ENCODE data around the gene CGB8. TPM values are rescaled to one million over a fixed set of nuclear protein-coding genes. Genes with fewer than 3 reads are reported as not detected.
"Not testable (repeated sequence)": the region's sequence is repeated elsewhere in the genome, so short reads cannot be mapped to it uniquely, and the experiment has no call there.

CGB8 gene
- polyA plus RNA-seq, 2 donors: not detected

GRCh38 chr19:49020931-49021895 lies 27.7 kb downstream of the CGB8 start:
- Histone ChIP-seq H3K4me1 (ENCODE audit: control insufficient read depth in 2 of 2, insufficient read depth in 2 of 2, low read length in 1 of 2) (peaks cover 2 to 7% of the 10 kb centered on the region in 2 donors), H3K9me3 (ENCODE audit: control insufficient read depth in 2 of 2, insufficient read depth in 1 of 2, low read depth in 1 of 2, low read length in 1 of 2) (peaks cover 0 to 2% of the 10 kb centered on the region in 2 donors), H3K4me3 (ENCODE audit: low read depth in 1 of 2, low read length in 2 of 2) (no peak overlapping the region), H3K36me3 (ENCODE audit: control insufficient read depth in 2 of 2, insufficient read depth in 2 of 2, low read length in 1 of 2) (no peaks in the 10 kb centered on the region), H3K27ac (ENCODE audit: low read depth in 2 of 2, low read length in 1 of 2) (no peak overlapping the region), H3K27me3 (ENCODE audit: control insufficient read depth in 1 of 2, insufficient read depth in 2 of 2, low read length in 2 of 2) (no peaks in the 10 kb centered on the region)
- WGBS, 2 donors: 30 to 41% methylated on average over 16 of the region's 16 CpGs

- no peaks in the 10 kb centered on the region for H3K27me3 ChIP-seq (ENCODE audit: control insufficient read depth in 1 of 2, insufficient read depth in 2 of 2, low read length in 2 of 2)
- no peak overlapping the region for H3K4me3 ChIP-seq (ENCODE audit: low read depth in 1 of 2, low read length in 2 of 2)
- peaks cover 3 to 8% of the 10 kb centered on the region in 2 donors for H3K36me3 ChIP-seq (ENCODE audit: control insufficient read depth in 2 of 2, insufficient read depth in 2 of 2, low read length in 1 of 2)
- peaks cover 2 to 7% of the 10 kb centered on the region in 2 donors for H3K4me1 ChIP-seq (ENCODE audit: control insufficient read depth in 2 of 2, insufficient read depth in 2 of 2, low read length in 1 of 2)
- 46 to 69% methylated on average over 11 of the region's 11 CpGs for WGBS, 2 donors
- no peak overlapping the region for H3K27ac ChIP-seq (ENCODE audit: low read depth in 2 of 2, low read length in 1 of 2)
- peaks cover 0 to 2% of the 10 kb centered on the region in 2 donors for H3K9me3 ChIP-seq (ENCODE audit: control insufficient read depth in 2 of 2, insufficient read depth in 1 of 2, low read depth in 1 of 2, low read length in 1 of 2)
These were observed 28.6 kb downstream of the CGB8 start for GRCh38 chr19:49020342-49020741.

DNA sequence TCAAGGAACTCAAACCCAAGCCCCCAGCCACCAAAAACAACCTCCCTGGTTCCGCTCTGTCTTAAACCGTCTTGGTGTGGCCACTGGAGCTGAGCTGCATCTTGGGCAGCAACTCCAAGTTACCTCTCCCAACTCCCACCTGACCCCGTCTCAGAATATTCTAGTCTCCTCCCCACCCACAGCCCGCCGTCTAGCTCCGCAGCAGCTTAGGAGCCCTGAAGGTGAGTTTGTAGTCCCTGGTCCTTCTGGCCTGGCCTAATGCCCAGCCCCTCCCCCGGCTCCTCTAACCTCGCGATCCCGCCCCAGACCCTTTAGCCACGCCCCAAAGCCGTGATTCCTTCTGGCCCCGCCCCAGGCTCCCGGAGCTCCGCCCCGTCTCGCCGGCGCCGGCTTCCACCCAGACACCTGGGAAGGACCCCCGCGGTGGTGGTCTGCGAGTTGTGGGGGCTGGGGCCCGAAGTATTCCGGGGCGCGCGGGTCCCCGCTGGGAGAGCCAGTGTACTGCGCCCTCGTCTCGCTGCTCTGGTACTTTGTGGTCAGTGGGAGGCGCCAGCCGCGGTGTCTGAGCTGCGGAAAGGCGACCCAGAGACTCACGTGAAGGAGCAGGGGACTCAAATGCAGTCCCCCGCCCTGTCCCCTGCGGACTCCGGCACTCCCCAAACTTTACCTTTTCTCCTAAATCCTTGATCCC lies 29.5 kb downstream of the CGB8 start:
- WGBS, 2 donors: 12% methylated on average over 41 of the region's 41 CpGs
- Histone ChIP-seq H3K36me3 (ENCODE audit: control insufficient read depth in 2 of 2, insufficient read depth in 2 of 2, low read length in 1 of 2) (peaks cover 4 to 18% of the 10 kb centered on the region in 2 donors), H3K9me3 (ENCODE audit: control insufficient read depth in 2 of 2, insufficient read depth in 1 of 2, low read depth in 1 of 2, low read length in 1 of 2) (peaks cover 0 to 2% of the 10 kb centered on the region in 2 donors), H3K27ac (ENCODE audit: low read depth in 2 of 2, low read length in 1 of 2) (no peak overlapping the region), H3K27me3 (ENCODE audit: control insufficient read depth in 1 of 2, insufficient read depth in 2 of 2, low read length in 2 of 2) (no peaks in the 10 kb centered on the region), H3K4me3 (ENCODE audit: low read depth in 1 of 2, low read length in 2 of 2) (peak overlapping the region; percentile 22 to 37), H3K4me1 (ENCODE audit: control insufficient read depth in 2 of 2, insufficient read depth in 2 of 2, low read length in 1 of 2) (peaks cover 2 to 7% of the 10 kb centered on the region in 2 donors)

GRCh38 chr19:49018388-49019241 lies 30.3 kb downstream of the CGB8 start:
- not testable (repeated sequence) for H3K27ac ChIP-seq (ENCODE audit: low read depth in 2 of 2, low read length in 1 of 2); H3K4me1 ChIP-seq (ENCODE audit: control insufficient read depth in 2 of 2, insufficient read depth in 2 of 2, low read length in 1 of 2); H3K27me3 ChIP-seq (ENCODE audit: control insufficient read depth in 1 of 2, insufficient read depth in 2 of 2, low read length in 2 of 2); H3K9me3 ChIP-seq (ENCODE audit: control insufficient read depth in 2 of 2, insufficient read depth in 1 of 2, low read depth in 1 of 2, low read length in 1 of 2)
- peaks cover 4 to 22% of the 10 kb centered on the region in 2 donors for H3K36me3 ChIP-seq (ENCODE audit: control insufficient read depth in 2 of 2, insufficient read depth in 2 of 2, low read length in 1 of 2)
- 3 to 7% methylated on average over 46 to 50 of the region's 50 CpGs for WGBS, 2 donors
- peak overlapping the region; percentile 22 to 37 for H3K4me3 ChIP-seq (ENCODE audit: low read depth in 1 of 2, low read length in 2 of 2)

DNA sequence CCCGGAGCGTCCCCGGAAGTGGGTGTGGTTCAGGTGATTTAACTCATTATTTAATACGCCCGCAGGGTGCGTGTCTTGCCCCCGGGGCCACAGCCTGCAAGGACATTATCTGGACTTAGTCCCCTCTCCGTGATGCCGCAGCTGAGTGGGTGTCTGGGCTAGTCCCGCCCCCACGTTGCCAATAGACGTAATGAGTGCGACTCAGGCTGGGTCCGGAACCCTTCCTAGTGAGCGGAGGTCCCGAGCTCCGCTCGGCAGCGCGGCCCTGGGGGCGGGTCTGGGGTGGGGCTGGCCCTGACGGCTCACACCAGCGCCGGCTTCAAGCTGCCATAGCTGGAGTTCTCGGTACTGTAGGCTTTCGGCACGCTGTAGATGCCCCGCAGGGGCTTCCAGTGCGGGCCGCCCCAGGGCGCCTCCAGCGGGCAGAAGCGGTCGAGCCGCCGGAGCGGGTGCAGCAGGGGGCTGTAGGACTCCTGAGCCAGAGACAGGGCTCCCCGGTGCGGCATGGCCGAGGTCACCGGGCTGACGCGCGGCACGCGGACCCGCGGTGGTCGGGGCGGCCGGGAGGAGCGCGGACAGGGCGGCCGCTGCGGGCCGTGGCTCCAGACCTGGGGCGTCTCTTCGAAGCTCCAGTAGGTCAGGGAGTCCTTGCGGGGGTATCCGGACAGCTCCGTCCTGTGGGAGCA lies 31.1 kb downstream of the CGB8 start:
- Histone ChIP-seq H3K9me3 (ENCODE audit: control insufficient read depth in 2 of 2, insufficient read depth in 1 of 2, low read depth in 1 of 2, low read length in 1 of 2) (peaks cover 0 to 2% of the 10 kb centered on the region in 2 donors), H3K4me3 (ENCODE audit: low read depth in 1 of 2, low read length in 2 of 2) (peak overlapping the region; percentile 22 to 29), H3K27ac (ENCODE audit: low read depth in 2 of 2, low read length in 1 of 2) (no peak overlapping the region), H3K36me3 (ENCODE audit: control insufficient read depth in 2 of 2, insufficient read depth in 2 of 2, low read length in 1 of 2) (peaks cover 4 to 22% of the 10 kb centered on the region in 2 donors), H3K4me1 (ENCODE audit: control insufficient read depth in 2 of 2, insufficient read depth in 2 of 2, low read length in 1 of 2) (peaks cover 2 to 7% of the 10 kb centered on the region in 2 donors), H3K27me3 (ENCODE audit: control insufficient read depth in 1 of 2, insufficient read depth in 2 of 2, low read length in 2 of 2) (no peaks in the 10 kb centered on the region)
- WGBS, 2 donors: 0 to 1% methylated on average over 61 to 62 of the region's 62 CpGs

GRCh38 chr19:49017041-49017665 lies 31.8 kb downstream of the CGB8 start, which contains the start of gene LHB:
Gene LHB, minus strand, starts transcription at chr19:49017091. Its CDS starts 10 bp downstream, at chr19:49017081.
- WGBS, 2 donors: 67 to 68% methylated on average over 17 of the region's 17 CpGs
- H3K4me3 ChIP-seq (ENCODE audit: low read depth in 1 of 2, low read length in 2 of 2): peak within 1 kb of the TSS; percentile 22 to 29
- H3K36me3 ChIP-seq (ENCODE audit: control insufficient read depth in 2 of 2, insufficient read depth in 2 of 2, low read length in 1 of 2): peaks cover 4 to 22% of the 10 kb centered on the region in 2 donors
- H3K4me1 ChIP-seq (ENCODE audit: control insufficient read depth in 2 of 2, insufficient read depth in 2 of 2, low read length in 1 of 2): peaks cover 2 to 7% of the 10 kb centered on the region in 2 donors
- peaks cover 0 to 2% of the 10 kb centered on the region in 2 donors for H3K9me3 ChIP-seq (ENCODE audit: control insufficient read depth in 2 of 2, insufficient read depth in 1 of 2, low read depth in 1 of 2, low read length in 1 of 2)
- no peak within 1 kb of the TSS for H3K27ac ChIP-seq (ENCODE audit: low read depth in 2 of 2, low read length in 1 of 2)
- no peaks in the 10 kb centered on the region for H3K27me3 ChIP-seq (ENCODE audit: control insufficient read depth in 1 of 2, insufficient read depth in 2 of 2, low read length in 2 of 2)

DNA sequence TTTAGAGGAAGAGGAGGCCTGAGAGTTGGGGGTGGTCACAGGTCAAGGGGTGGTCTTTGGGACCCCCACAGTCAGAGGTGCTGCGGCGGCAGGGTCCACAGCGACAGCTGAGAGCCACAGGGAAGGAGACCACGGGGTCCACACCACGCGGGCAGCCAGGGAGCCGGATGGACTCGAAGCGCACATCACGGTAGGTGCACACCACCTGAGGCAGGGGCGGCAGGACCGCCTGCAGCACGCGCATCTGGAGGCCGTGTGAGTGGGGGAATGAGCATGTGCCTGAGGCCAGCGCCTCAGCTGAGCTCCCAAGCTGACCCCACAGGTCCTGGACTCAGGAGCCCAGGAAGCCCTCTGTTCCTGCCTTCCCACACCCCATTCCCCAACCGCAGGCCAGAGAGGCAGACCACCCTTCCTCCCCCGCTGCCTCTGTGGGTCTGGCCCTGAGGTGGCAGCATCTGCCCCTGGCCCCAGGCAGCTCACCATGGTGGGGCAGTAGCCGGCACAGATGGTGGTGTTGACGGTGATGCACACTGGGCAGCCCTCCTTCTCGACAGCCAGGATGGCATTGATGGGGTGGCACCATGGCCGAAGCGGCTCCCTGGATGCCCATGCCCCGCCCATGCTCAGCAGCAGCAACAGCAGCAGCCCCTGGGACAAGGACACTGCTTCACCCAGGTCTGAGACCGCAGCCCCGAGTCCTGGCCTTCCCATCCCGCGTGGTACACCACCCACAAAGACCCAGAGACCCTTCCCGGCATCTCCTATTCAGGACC lies 32.7 kb downstream of the CGB8 start:
- H3K4me1 ChIP-seq (ENCODE audit: control insufficient read depth in 2 of 2, insufficient read depth in 2 of 2, low read length in 1 of 2): peaks cover 2 to 7% of the 10 kb centered on the region in 2 donors
- H3K36me3 ChIP-seq (ENCODE audit: control insufficient read depth in 2 of 2, insufficient read depth in 2 of 2, low read length in 1 of 2): peaks cover 4 to 30% of the 10 kb centered on the region in 2 donors
- no peak overlapping the region for H3K27ac ChIP-seq (ENCODE audit: low read depth in 2 of 2, low read length in 1 of 2)
- WGBS, 2 donors: 87 to 93% methylated on average over 24 to 27 of the region's 29 CpGs
- H3K9me3 ChIP-seq (ENCODE audit: control insufficient read depth in 2 of 2, insufficient read depth in 1 of 2, low read depth in 1 of 2, low read length in 1 of 2): peaks cover 0 to 2% of the 10 kb centered on the region in 2 donors
- no peak overlapping the region for H3K4me3 ChIP-seq (ENCODE audit: low read depth in 1 of 2, low read length in 2 of 2)
- no peaks in the 10 kb centered on the region for H3K27me3 ChIP-seq (ENCODE audit: control insufficient read depth in 1 of 2, insufficient read depth in 2 of 2, low read length in 2 of 2)

DNA sequence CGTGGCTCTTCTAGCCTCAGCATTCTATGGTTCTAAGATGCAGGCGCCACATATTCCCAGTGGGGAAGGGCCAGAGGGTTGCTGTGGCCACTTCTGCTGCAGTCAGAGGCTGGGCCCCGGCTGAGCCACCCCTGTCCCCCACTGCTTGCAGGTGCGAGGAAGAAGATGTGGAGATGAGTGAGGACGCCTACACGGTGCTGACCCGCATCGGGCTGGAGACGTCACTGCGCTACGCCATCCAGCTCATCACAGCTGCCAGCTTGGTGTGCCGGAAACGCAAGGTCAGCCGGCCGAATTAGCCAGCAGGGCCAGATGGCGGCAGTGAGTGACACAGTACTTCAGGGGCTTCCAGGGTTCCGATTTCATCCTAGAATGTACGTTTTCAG lies 34.0 kb downstream of the CGB8 start:
- Histone ChIP-seq H3K36me3 (ENCODE audit: control insufficient read depth in 2 of 2, insufficient read depth in 2 of 2, low read length in 1 of 2) (peaks cover 4 to 41% of the 10 kb centered on the region in 2 donors), H3K9me3 (ENCODE audit: control insufficient read depth in 2 of 2, insufficient read depth in 1 of 2, low read depth in 1 of 2, low read length in 1 of 2) (no peaks in the 10 kb centered on the region), H3K4me3 (ENCODE audit: low read depth in 1 of 2, low read length in 2 of 2) (no peak overlapping the region), H3K27me3 (ENCODE audit: control insufficient read depth in 1 of 2, insufficient read depth in 2 of 2, low read length in 2 of 2) (no peaks in the 10 kb centered on the region), H3K27ac (ENCODE audit: low read depth in 2 of 2, low read length in 1 of 2) (no peak overlapping the region), H3K4me1 (ENCODE audit: control insufficient read depth in 2 of 2, insufficient read depth in 2 of 2, low read length in 1 of 2) (peaks cover 2 to 7% of the 10 kb centered on the region in 2 donors)
- WGBS, 2 donors: 90 to 96% methylated on average over 18 of the region's 18 CpGs

Measured in esophagus (tissue), 2 donors.